IMR-90 (cell line): ENCODE results near the gene SEL1L2. TPM values are rescaled to one million over a fixed set of nuclear protein-coding genes. Genes with fewer than 3 reads are reported as not detected.

Experiments used
- ATAC-seq: fragments of 200-7000 bp; cut with Tn5 transposase; 2 replicates; pipeline ENCODE4 v1.9.1; 2020; ENCODE audit warnings: low read depth, mild to moderate bottlenecking, moderate library complexity
- BruUV-seq: library from RNA; stranded (reverse); fragments of 400-500 nt; replicated peaks from 2 replicates; lab custom pipeline; 2021; lab: Mats Ljungman, UMichigan
- CTCF ChIA-PET: fragments of 300-600 bp; formaldehyde crosslinking; extraction: SDS; loops from one replicate; lab custom pipeline; 2021; ENCODE audit warnings: antibody characterized with exemption; lab: Yijun Ruan, JAX
- POLR2A ChIA-PET: fragments of 300-600 bp; sonication (Branson Sonifier 250); formaldehyde crosslinking; loops from one replicate; lab custom pipeline; 2022; ENCODE audit warnings: antibody characterized with exemption; ENCODE audit not compliant: unreplicated experiment; lab: Charles Lee
- DNase-seq: peaks from one replicate; pipeline ENCODE4 v3.0.0; 2013
- H2AFZ ChIP-seq: replicated peaks from 2 replicates; pipeline ENCODE3; 2013; ENCODE audit warnings: low read length, mild to moderate bottlenecking; ENCODE audit not compliant: poor library complexity
- H2AK5ac ChIP-seq: 2 replicates; pipeline ENCODE4 v1.6.1; 2013; ENCODE audit warnings: low read depth, low read length, inconsistent platforms
- H2AK9ac ChIP-seq: replicated peaks from 2 replicates; pipeline ENCODE3; 2013; ENCODE audit warnings: mild to moderate bottlenecking, low read depth, low read length, moderate library complexity; ENCODE audit not compliant: poor library complexity
- H2BK120ac ChIP-seq: 2 replicates; pipeline ENCODE4 v1.6.1; 2013; ENCODE audit warnings: low read depth, low read length, inconsistent platforms
- H2BK15ac ChIP-seq: 3 replicates; pipeline ENCODE4 v1.6.1; 2013; ENCODE audit warnings: low read depth, low read length, inconsistent platforms
- H2BK20ac ChIP-seq: 2 replicates; pipeline ENCODE4 v1.6.1; 2013; ENCODE audit warnings: low read depth, mild to moderate bottlenecking, inconsistent platforms, low read length, moderate library complexity
- H2BK5ac ChIP-seq: 2 replicates; pipeline ENCODE4 v1.6.1; 2013; ENCODE audit warnings: mild to moderate bottlenecking, low read depth, low read length, inconsistent platforms; ENCODE audit not compliant: poor library complexity, severe bottlenecking
- H3K14ac ChIP-seq: replicated peaks from 2 replicates; pipeline ENCODE4 v1.6.1; 2013; ENCODE audit warnings: low read depth, low read length, inconsistent platforms
- H3K18ac ChIP-seq: 2 replicates; pipeline ENCODE4 v1.6.1; 2013; ENCODE audit warnings: low read depth, low read length, control low read depth
- H3K23ac ChIP-seq: 2 replicates; pipeline ENCODE4 v1.6.1; 2013; ENCODE audit warnings: low read depth, low read length, inconsistent platforms
- H3K27ac ChIP-seq: 2 replicates; pipeline ENCODE4 v1.5.1; 2013; ENCODE audit warnings: mild to moderate bottlenecking, control low read depth, low read length; ENCODE audit not compliant: insufficient read depth
- H3K27me3 ChIP-seq: 2 replicates; pipeline ENCODE4 v1.6.1; 2013; ENCODE audit warnings: low read length; ENCODE audit not compliant: control insufficient read depth, insufficient read depth
- H3K36me3 ChIP-seq: 2 replicates; pipeline ENCODE4 v1.6.1; 2013; ENCODE audit warnings: low read length, mixed read lengths; ENCODE audit not compliant: control insufficient read depth, insufficient read depth
- H3K4ac ChIP-seq: 2 replicates; pipeline ENCODE4 v1.6.1; 2013; ENCODE audit warnings: low read depth, low read length, inconsistent platforms
- H3K4me1 ChIP-seq: 2 replicates; pipeline ENCODE4 v1.6.1; 2013; ENCODE audit warnings: low read length, mixed read lengths; ENCODE audit not compliant: control insufficient read depth, insufficient read depth
- H3K4me2 ChIP-seq: 2 replicates; pipeline ENCODE4 v1.6.1; 2013; ENCODE audit warnings: low read depth, mild to moderate bottlenecking, control low read depth, low read length, moderate library complexity
- H3K4me3 ChIP-seq: 2 replicates; pipeline ENCODE4 v1.5.1; 2013; ENCODE audit warnings: low read depth, mild to moderate bottlenecking, control low read depth, low read length, moderate library complexity; ENCODE audit not compliant: insufficient read depth
- H3K56ac ChIP-seq: 2 replicates; pipeline ENCODE4 v1.6.1; 2013; ENCODE audit warnings: low read length, inconsistent platforms; ENCODE audit not compliant: insufficient read depth; ENCODE audit errors: extremely low read depth
- H3K79me1 ChIP-seq, 2 experiments: 2 replicates each; pipeline ENCODE4 v1.6.1; 2013; ENCODE audit warnings: low read length in 2 of 2, inconsistent platforms in 1 of 2, low read depth in 1 of 2
- H3K9ac ChIP-seq: 2 replicates; pipeline ENCODE4 v1.6.1; 2013; ENCODE audit warnings: low read depth, low read length, control low read depth
- H3K9me1 ChIP-seq: 2 replicates; pipeline ENCODE4 v1.6.1; 2013; ENCODE audit warnings: low read length, inconsistent platforms; ENCODE audit not compliant: insufficient read depth
- H3K9me3 ChIP-seq: 2 replicates; pipeline ENCODE4 v1.6.1; 2013; ENCODE audit warnings: low read length; ENCODE audit not compliant: control insufficient read depth, insufficient read depth
- H4K20me1 ChIP-seq: 2 replicates; pipeline ENCODE4 v1.6.1; 2013; ENCODE audit warnings: low read length, inconsistent platforms; ENCODE audit not compliant: insufficient read depth
- H4K5ac ChIP-seq: 2 replicates; pipeline ENCODE4 v1.6.1; 2013; ENCODE audit warnings: mild to moderate bottlenecking, low read depth, low read length, control low read depth
- H4K8ac ChIP-seq, 2 experiments: 2 replicates each; pipeline ENCODE4 v1.6.1; 2013; ENCODE audit warnings: low read depth in 2 of 2, low read length in 2 of 2, control low read depth in 1 of 2, inconsistent platforms in 1 of 2
- H4K91ac ChIP-seq: 2 replicates; pipeline ENCODE4 v1.6.1; 2013; ENCODE audit warnings: low read depth, low read length, inconsistent platforms; ENCODE audit not compliant: insufficient read depth
- MXI1 ChIP-seq: IDR thresholded peaks from 2 replicates; pipeline ENCODE4 v1.6.1; 2012; ENCODE audit warnings: low read depth, mild to moderate bottlenecking, low read length, moderate library complexity, borderline replicate concordance
- WGBS, 2 experiments: methylation state at CpG; one replicate each; pipeline versions ENCODE4 v1.1.5 to v1.1.7; 2013; ENCODE audit warnings: missing lambda C conversion rate in 2 of 2; ENCODE audit not compliant: insufficient read length in 1 of 2; ENCODE audit errors: extremely low coverage in 2 of 2; 5-methylcytosine and 5-hydroxymethylcytosine counted together
- dilution Hi-C: fragments of 300-500 bp; cut with HindIII; formaldehyde crosslinking; loops from one replicate; pipeline ENCODE4 v1.14.3; 2018; ENCODE audit warnings: low sequenced_read_pairs; ENCODE audit not compliant: unreplicated experiment
- in situ Hi-C: fragments of 300-500 bp; cut with MboI; formaldehyde crosslinking; loops from 3 replicates; pipeline ENCODE4 v1.14.3; 2019; ENCODE audit warnings: low sequenced_read_pairs, inconsistent platforms, mixed read lengths
- intact Hi-C: fragments of 100-400 bp; cut with micrococcal nuclease; formaldehyde crosslinking; loops from 2 replicates; pipeline ENCODE4 v1.10.0; 2022
- polyA plus RNA-seq, 3 experiments: library from polyadenylated mRNA; depleted of rRNA; stranded (reverse); fragments of >200 nt; gene quantifications; 2 replicates each; pipeline ENCODE4 v1.2.3, GENCODE V29; 2012; ENCODE audit warnings: low replicate concordance in 1 of 3
- total RNA-seq: library from RNA; depleted of rRNA; stranded (reverse); fragments of >200 nt; gene quantifications from 2 replicates; pipeline ENCODE4 v1.2.3, GENCODE V29; 2012

SEL1L2 gene
- total and polyA plus RNA-seq, 2 of the 4 experiments (the other 2 are of a cell fraction): not detected

DNA sequence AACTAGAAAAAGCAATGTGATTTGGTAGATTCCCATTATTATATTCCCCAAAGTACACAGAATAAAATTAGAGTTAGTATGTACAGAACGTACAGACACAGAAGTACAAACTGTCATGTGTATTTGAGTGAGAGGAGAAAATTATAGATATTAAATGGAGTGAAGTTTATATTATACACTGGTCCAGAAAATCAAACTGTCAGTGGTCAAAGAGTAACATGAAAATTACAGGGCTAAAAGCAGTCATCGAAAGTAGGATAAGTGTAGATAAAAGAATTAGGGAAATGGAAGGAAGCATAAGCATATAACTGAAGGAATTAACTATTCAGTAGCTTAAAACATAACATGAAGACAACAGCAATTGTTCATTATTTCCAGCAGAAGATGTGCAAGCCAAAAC lies 30.3 kb downstream of the SEL1L2 start:
- Histone ChIP-seq H3K4me1 (no peaks in the 10 kb centered on the region), H3K9me3 (peaks cover 7% of the 10 kb centered on the region), H4K91ac (no peak overlapping the region), H3K18ac (no peak overlapping the region), H2BK20ac (no peak overlapping the region), H2BK120ac (no peak overlapping the region), H3K56ac (no peak overlapping the region), H3K4me2 (no peak overlapping the region), H2BK15ac (no peak overlapping the region), H4K5ac (no peak overlapping the region), H3K23ac (no peak overlapping the region), H3K79me1 (no peaks in the 10 kb centered on the region), H3K36me3 (no peaks in the 10 kb centered on the region), H3K14ac (no peak overlapping the region), H3K4me3 (no peak overlapping the region), H3K9me1 (no peaks in the 10 kb centered on the region), H3K27me3 (no peaks in the 10 kb centered on the region), H2AK5ac (no peak overlapping the region), H4K20me1 (no peaks in the 10 kb centered on the region), H2BK5ac (no peak overlapping the region), H3K9ac (no peak overlapping the region), H4K8ac (no peak overlapping the region), H3K27ac (no peak overlapping the region), H2AK9ac (no peak overlapping the region), H3K4ac (no peak overlapping the region), H2AFZ (no peak overlapping the region)
- BruUV-seq: no TSS peak
- intact Hi-C loops: no loop called here
- dilution Hi-C loops: no loop called here
- ATAC-seq (no peak), DNase-seq (no peak)
- TF ChIP-seq MXI1: no peak
- ChIA-PET POLR2A (no interaction called here), CTCF (no interaction called here)
- WGBS, 2 experiments: no CpG with 5 or more reads among the region's 2 CpGs
- in situ Hi-C loops: no loop called here
